CD14-positive monocyte (primary cell): ENCODE data around the gene PUM2. TPM values are rescaled to one million over a fixed set of nuclear protein-coding genes. Genes with fewer than 3 reads are reported as not detected.

ENCODE experiments used
- DNase-seq, 3 donors: peaks; one replicate each; pipeline ENCODE4 v3.0.0-alpha.2; 2011 to 2022
- H2AFZ ChIP-seq: 2 replicates; pipeline ENCODE4 v1.6.0; 2012; ENCODE audit warnings: mild to moderate bottlenecking, low read depth, low read length, inconsistent platforms; ENCODE audit not compliant: insufficient read depth, poor library complexity, severe bottlenecking
- H3K27ac ChIP-seq, 2 donors: 1 replicate in 1 of 2; 2 replicates in 1 of 2; pipeline ENCODE4 v1.5.1; 2012 to 2013; ENCODE audit warnings: low read length in 2 of 2, control low read depth in 1 of 2, inconsistent platforms in 1 of 2, low read depth in 1 of 2, mild to moderate bottlenecking in 1 of 2
- H3K27me3 ChIP-seq, 2 donors: one replicate each; pipeline versions ENCODE4 v1.6.0 to v1.6.1; 2011 to 2013; ENCODE audit warnings: low read length in 2 of 2; ENCODE audit not compliant: control insufficient read depth in 2 of 2, insufficient read depth in 2 of 2
- H3K36me3 ChIP-seq, 2 donors: replicated peaks in 1 of 2; 1 replicate in 1 of 2; 2 replicates in 1 of 2; pipeline versions ENCODE4 v1.5.1 to v1.6.1; 2012 to 2013; ENCODE audit warnings: low read length in 2 of 2, control low read depth in 1 of 2, inconsistent platforms in 1 of 2, mild to moderate bottlenecking in 1 of 2; ENCODE audit not compliant: insufficient read depth in 2 of 2, control insufficient read depth in 1 of 2
- H3K4me1 ChIP-seq, 2 donors: 1 replicate in 1 of 2; 2 replicates in 1 of 2; pipeline versions ENCODE4 v1.5.1 to v1.6.1; 2012 to 2013; ENCODE audit warnings: low read length in 2 of 2, control low read depth in 1 of 2, inconsistent platforms in 1 of 2, mild to moderate bottlenecking in 1 of 2, moderate library complexity in 1 of 2; ENCODE audit not compliant: insufficient read depth in 2 of 2, control insufficient read depth in 1 of 2
- H3K4me2 ChIP-seq: replicated peaks from 2 replicates; pipeline ENCODE3; 2012; ENCODE audit warnings: low read length, moderate library complexity, mild to moderate bottlenecking; ENCODE audit not compliant: poor library complexity, severe bottlenecking; ENCODE audit errors: extremely low read depth
- H3K4me3 ChIP-seq, 3 experiments: fragments of 200-600 bp in 1 of 3; sonication (generic) in 1 of 3; replicated peaks in 1 of 3; 1 replicate in 2 of 3; 2 replicates in 1 of 3; pipeline ENCODE4 v1.5.1; 2011 to 2013; ENCODE audit warnings: low read length in 3 of 3, mild to moderate bottlenecking in 3 of 3, control low read depth in 2 of 3, low read depth in 2 of 3, inconsistent platforms in 1 of 3, moderate library complexity in 1 of 3
- H3K79me2 ChIP-seq: 2 replicates; pipeline ENCODE4 v1.6.0; 2012; ENCODE audit warnings: mild to moderate bottlenecking, control low read depth, inconsistent platforms, low read length, moderate library complexity; ENCODE audit not compliant: insufficient read depth
- H3K9ac ChIP-seq: 2 replicates; pipeline ENCODE4 v1.6.0; 2017; ENCODE audit warnings: low read length, mild to moderate bottlenecking; ENCODE audit not compliant: insufficient read depth, poor library complexity, severe bottlenecking
- H3K9me3 ChIP-seq, 2 donors: replicated peaks in 1 of 2; 1 replicate in 1 of 2; 2 replicates in 1 of 2; pipeline versions ENCODE4 v1.5.1 to v1.6.1; 2012 to 2013; ENCODE audit warnings: low read length in 2 of 2, control low read depth in 1 of 2; ENCODE audit not compliant: control insufficient read depth in 1 of 2, insufficient read depth in 1 of 2
- H4K20me1 ChIP-seq: 2 replicates; pipeline ENCODE4 v1.6.0; 2012; ENCODE audit warnings: mild to moderate bottlenecking, low read length, control low read depth, moderate library complexity; ENCODE audit not compliant: insufficient read depth
- H3K27ac Mint-ChIP-seq, 7 donors: one replicate each; pipeline ENCODE4 v1.8.0; 2020; ENCODE audit warnings: mild to moderate bottlenecking in 7 of 7, mixed read lengths in 7 of 7, moderate library complexity in 6 of 7, inconsistent platforms in 2 of 7
- H3K27me3 Mint-ChIP-seq, 3 donors: one replicate each; pipeline ENCODE4 v1.8.0; 2021 to 2022; ENCODE audit warnings: low read depth in 3 of 3, mild to moderate bottlenecking in 3 of 3, mixed read lengths in 3 of 3, moderate library complexity in 3 of 3, inconsistent platforms in 1 of 3
- H3K36me3 Mint-ChIP-seq, 2 donors: one replicate each; pipeline ENCODE4 v1.8.0; 2020; ENCODE audit warnings: mixed read lengths in 2 of 2, inconsistent platforms in 1 of 2, mild to moderate bottlenecking in 1 of 2
- H3K4me1 Mint-ChIP-seq: one replicate; pipeline ENCODE4 v1.8.0; 2020; ENCODE audit warnings: mild to moderate bottlenecking, mixed read lengths
- H3K4me3 Mint-ChIP-seq, 2 donors: one replicate each; pipeline ENCODE4 v1.8.0; 2020; ENCODE audit warnings: mild to moderate bottlenecking in 2 of 2, mixed read lengths in 2 of 2, moderate library complexity in 1 of 2
- H3K9me3 Mint-ChIP-seq, 7 donors: one replicate each; pipeline ENCODE4 v1.8.0; 2020 to 2022; ENCODE audit warnings: mixed read lengths in 7 of 7, mild to moderate bottlenecking in 6 of 7, moderate library complexity in 6 of 7, inconsistent platforms in 2 of 7
- CTCF ChIP-seq: fragments of 200-600 bp; IDR thresholded peaks from one replicate; pipeline ENCODE4 v1.8.0; 2022; ENCODE audit warnings: antibody characterized with exemption, mild to moderate bottlenecking
- WGBS: methylation state at CpG from one replicate; pipeline ENCODE4 v1.1.5; 2013; ENCODE audit warnings: missing lambda C conversion rate; ENCODE audit not compliant: insufficient coverage; 5-methylcytosine and 5-hydroxymethylcytosine counted together
- intact Hi-C, 2 donors: fragments of 100-400 bp; cut with micrococcal nuclease; formaldehyde crosslinking; loops; one replicate each; pipeline versions ENCODE4 v1.15.0 to v1.15.1; 2023
- polyA plus RNA-seq, 3 donors: library from polyadenylated mRNA; depleted of rRNA in 1 of 3; unstranded in 2 of 3; stranded (reverse) in 1 of 3; fragments of 300-500 nt in 2 of 3; fragments of >200 nt in 1 of 3; fragmentation: Illumina TruSeq in 2 of 3; gene quantifications; 1 replicate in 2 of 3; 2 replicates in 1 of 3; pipeline ENCODE4 v1.2.3, GENCODE V29; 2012 to 2021

The PUM2 gene
- polyA plus RNA-seq, 3 donors: 7.2 to 22.4 (median 8.3) TPM

GRCh38 chr2:20366672-20367116 is 16.1 kb upstream of the PUM2 start:
- peaks cover 8 to 10% (median 9%) of the 10 kb centered on the region in 3 donors for H3K27me3 Mint-ChIP-seq

GRCh38 chr2:20365249-20365817 is 14.7 kb upstream of the PUM2 start:
- H3K79me2 ChIP-seq: no peaks in the 10 kb centered on the region
- no peak for TF ChIP-seq CTCF
- WGBS: 82% methylated on average over 7 of the region's 7 CpGs
- peaks cover 11 to 16% of the 10 kb centered on the region in 2 donors for H3K4me1 ChIP-seq
- H3K9me3 Mint-ChIP-seq: peaks cover 1 to 16% (median 7%) of the 10 kb centered on the region in 7 donors
- no peak overlapping the region for H3K4me3 ChIP-seq
- peaks cover 0 to 5% of the 10 kb centered on the region in 2 donors for H3K9me3 ChIP-seq
- intact Hi-C loops: no loop called here
- no peak overlapping the region for H3K9ac ChIP-seq
- H3K36me3 ChIP-seq: no peaks in the 10 kb centered on the region
- H2AFZ ChIP-seq: no peak overlapping the region
- H3K4me3 Mint-ChIP-seq: no peak overlapping the region
- no peaks in the 10 kb centered on the region for H4K20me1 ChIP-seq
- peaks cover 2% of the 10 kb centered on the region in 2 donors for H3K27me3 ChIP-seq
- DNase-seq: peak; percentile 42 to 69 (median 50)
- peaks cover 20% of the 10 kb centered on the region for H3K4me1 Mint-ChIP-seq
- H3K36me3 Mint-ChIP-seq: no peaks in the 10 kb centered on the region
- H3K27ac Mint-ChIP-seq: no peak overlapping the region
- no peak overlapping the region for H3K4me2 ChIP-seq
- peak overlapping the region in 1 of 2 donors; percentile 26 for H3K27ac ChIP-seq
- H3K27me3 Mint-ChIP-seq: peaks cover 4 to 8% (median 7%) of the 10 kb centered on the region in 3 donors

More at GRCh38 chr2:20366672-20367116, 16.1 kb upstream of the PUM2 start:
- no peak overlapping the region for H3K4me3 ChIP-seq
- H3K36me3 Mint-ChIP-seq: no peaks in the 10 kb centered on the region
- TF ChIP-seq CTCF: no peak
- peaks cover 2% of the 10 kb centered on the region in 2 donors for H3K27me3 ChIP-seq
- H2AFZ ChIP-seq: no peak overlapping the region
- no peaks in the 10 kb centered on the region for H4K20me1 ChIP-seq
- H3K9ac ChIP-seq: no peak overlapping the region
- H3K27ac ChIP-seq: no peak overlapping the region
- H3K4me1 Mint-ChIP-seq: peaks cover 14% of the 10 kb centered on the region
- peaks cover 1 to 19% (median 7%) of the 10 kb centered on the region in 7 donors for H3K9me3 Mint-ChIP-seq
- peaks cover 8 to 10% of the 10 kb centered on the region in 2 donors for H3K4me1 ChIP-seq
- no peak overlapping the region for H3K27ac Mint-ChIP-seq
- H3K36me3 ChIP-seq: no peaks in the 10 kb centered on the region
- intact Hi-C loops: no loop called here
- 94% methylated on average over 2 of the region's 2 CpGs for WGBS
- no peak overlapping the region for H3K4me2 ChIP-seq
- no peak overlapping the region for H3K4me3 Mint-ChIP-seq
- no peaks in the 10 kb centered on the region for H3K79me2 ChIP-seq
- no peak for DNase-seq
- peaks cover 0 to 5% of the 10 kb centered on the region in 2 donors for H3K9me3 ChIP-seq
